Keratinocyte (primary cell): ENCODE results near the gene ATG4A. TPM values are rescaled to one million over a fixed set of nuclear protein-coding genes. Genes with fewer than 3 reads are reported as not detected.

Experiments used
- DNase-seq: peaks from one replicate; pipeline ENCODE4 v3.0.0-alpha.2; 2011; ENCODE audit warnings: low read depth, missing footprints, low spot score
- FAIRE-seq: peaks from 2 replicates; lab custom pipeline; 2011; peaks lifted over from hg19 to GRCh38; lab: Jason Lieb, UNC
- H2AFZ ChIP-seq: 2 replicates; pipeline ENCODE4 v1.6.0; 2012; ENCODE audit warnings: low read length, control low read depth, inconsistent platforms; ENCODE audit not compliant: control insufficient read depth
- H3K27ac ChIP-seq: 2 replicates; pipeline ENCODE4 v1.5.1; 2011; ENCODE audit warnings: low read length; ENCODE audit not compliant: control insufficient read depth, insufficient read depth
- H3K27me3 ChIP-seq: 3 replicates; pipeline ENCODE4 v1.6.0; 2011; ENCODE audit warnings: low read length; ENCODE audit not compliant: control insufficient read depth, insufficient read depth; ENCODE audit errors: extremely low read depth
- H3K36me3 ChIP-seq, 2 experiments: 2 replicates in 1 of 2; 3 replicates in 1 of 2; pipeline ENCODE4 v1.5.1; 2011; ENCODE audit warnings: low read length in 2 of 2, mild to moderate bottlenecking in 1 of 2; ENCODE audit not compliant: control insufficient read depth in 2 of 2, insufficient read depth in 2 of 2; ENCODE audit errors: extremely low read depth in 1 of 2
- H3K4me1 ChIP-seq: 3 replicates; pipeline ENCODE4 v1.5.1; 2011; ENCODE audit warnings: low read length; ENCODE audit not compliant: control insufficient read depth, insufficient read depth; ENCODE audit errors: extremely low read depth
- H3K4me2 ChIP-seq: 3 replicates; pipeline ENCODE4 v1.6.0; 2011; ENCODE audit warnings: low read depth, low read length; ENCODE audit not compliant: control insufficient read depth, insufficient read depth; ENCODE audit errors: extremely low read depth
- H3K4me3 ChIP-seq, 3 experiments: fragments of 200-600 bp in 1 of 3; sonication (generic) in 1 of 3; 2 replicates in 2 of 3; 3 replicates in 1 of 3; pipeline ENCODE4 v1.5.1; 2011 to 2016; ENCODE audit warnings: low read length in 3 of 3, mild to moderate bottlenecking in 3 of 3, control low read depth in 2 of 3, inconsistent platforms in 1 of 3, low read depth in 1 of 3, mixed read lengths in 1 of 3, mixed run types in 1 of 3, moderate library complexity in 1 of 3; ENCODE audit not compliant: control insufficient read depth in 2 of 3, insufficient read depth in 2 of 3; ENCODE audit errors: extremely low read depth in 1 of 3
- H3K79me2 ChIP-seq: 2 replicates; pipeline ENCODE4 v1.6.0; 2012; ENCODE audit warnings: low read length; ENCODE audit not compliant: control insufficient read depth, insufficient read depth
- H3K9ac ChIP-seq: 3 replicates; pipeline ENCODE4 v1.6.0; 2011; ENCODE audit warnings: low read length; ENCODE audit not compliant: control insufficient read depth, insufficient read depth; ENCODE audit errors: extremely low read depth
- H3K9me1 ChIP-seq: 3 replicates; pipeline ENCODE4 v1.6.0; 2011; ENCODE audit warnings: low read length; ENCODE audit not compliant: control insufficient read depth, insufficient read depth; ENCODE audit errors: extremely low read depth
- H3K9me3 ChIP-seq: 2 replicates; pipeline ENCODE4 v1.5.1; 2012; ENCODE audit warnings: low read depth, low read length; ENCODE audit not compliant: control insufficient read depth
- H4K20me1 ChIP-seq: 3 replicates; pipeline ENCODE4 v1.6.0; 2011; ENCODE audit warnings: low read length; ENCODE audit not compliant: control insufficient read depth, insufficient read depth; ENCODE audit errors: extremely low read depth
- EZH2 ChIP-seq: IDR thresholded peaks from one replicate; pipeline ENCODE4 v1.6.1; 2012; ENCODE audit warnings: inconsistent platforms, mild to moderate bottlenecking, low read length, moderate library complexity
- dilution Hi-C: fragments of 300-500 bp; cut with MboI; formaldehyde crosslinking; loops from one replicate; pipeline ENCODE4 v1.7.0; 2020; ENCODE audit warnings: low sequenced_read_pairs; ENCODE audit not compliant: extremely low pct_ligation_motif_present
- polyA plus RNA-seq, 5 experiments: library from polyadenylated mRNA; depleted of rRNA in 3 of 5; stranded (reverse) in 3 of 5; stranded (forward) in 1 of 5; unstranded in 1 of 5; fragments of >200 nt; gene quantifications; 1 replicate in 1 of 5; 2 replicates in 3 of 5; 3 replicates in 1 of 5; pipeline versions ENCODE4 v1.2.1 to v1.2.3, GENCODE V29; 2011 to 2012; ENCODE audit warnings: missing spikeins in 2 of 5, low read depth in 1 of 5, low replicate concordance in 1 of 5
- TF ChIP-seq, protein P1 (sequence below), 3 experiments: IDR thresholded peaks in 1 of 3; conservative IDR thresholded peaks in 1 of 3; optimal IDR thresholded peaks in 1 of 3; 2 replicates in 2 of 3; 3 replicates in 1 of 3; pipeline versions ENCODE3 to v1.5.1; 2011; ENCODE audit warnings: low read length in 3 of 3, mild to moderate bottlenecking in 3 of 3, moderate library complexity in 2 of 3, control low read depth in 1 of 3, inconsistent platforms in 1 of 3; ENCODE audit not compliant: insufficient read depth in 2 of 3; ENCODE audit errors: extremely low read depth in 1 of 3

The ATG4A gene
- polyA plus RNA-seq, 1 donor (not counting 4 experiments of a cell fraction or from before 2014, with no cell fraction given): 19.3 TPM

DNA sequence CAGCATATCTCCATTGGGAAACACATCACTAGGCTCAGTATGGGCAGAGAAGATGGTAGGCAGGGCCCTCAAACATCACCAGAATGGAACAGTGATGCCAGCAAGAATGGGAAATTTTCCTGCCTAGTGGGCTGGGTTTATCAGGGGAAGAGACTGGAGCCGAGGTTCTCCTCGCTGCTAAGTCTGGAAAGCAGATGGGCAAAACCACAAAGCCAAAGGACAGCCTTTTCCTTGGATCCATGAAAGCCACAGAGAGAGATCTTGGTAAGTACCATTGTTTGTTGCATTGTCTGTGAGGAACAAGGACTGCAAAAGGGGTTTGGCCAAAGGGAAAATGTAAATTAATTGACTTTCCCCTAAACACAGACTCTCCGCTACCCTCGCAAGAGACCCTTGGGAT is 80.1 kb downstream of the ATG4A start:
- no peaks in the 10 kb centered on the region for H3K4me1 ChIP-seq
- no peak for TF ChIP-seq EZH2
- TF ChIP-seq, protein P1, sequence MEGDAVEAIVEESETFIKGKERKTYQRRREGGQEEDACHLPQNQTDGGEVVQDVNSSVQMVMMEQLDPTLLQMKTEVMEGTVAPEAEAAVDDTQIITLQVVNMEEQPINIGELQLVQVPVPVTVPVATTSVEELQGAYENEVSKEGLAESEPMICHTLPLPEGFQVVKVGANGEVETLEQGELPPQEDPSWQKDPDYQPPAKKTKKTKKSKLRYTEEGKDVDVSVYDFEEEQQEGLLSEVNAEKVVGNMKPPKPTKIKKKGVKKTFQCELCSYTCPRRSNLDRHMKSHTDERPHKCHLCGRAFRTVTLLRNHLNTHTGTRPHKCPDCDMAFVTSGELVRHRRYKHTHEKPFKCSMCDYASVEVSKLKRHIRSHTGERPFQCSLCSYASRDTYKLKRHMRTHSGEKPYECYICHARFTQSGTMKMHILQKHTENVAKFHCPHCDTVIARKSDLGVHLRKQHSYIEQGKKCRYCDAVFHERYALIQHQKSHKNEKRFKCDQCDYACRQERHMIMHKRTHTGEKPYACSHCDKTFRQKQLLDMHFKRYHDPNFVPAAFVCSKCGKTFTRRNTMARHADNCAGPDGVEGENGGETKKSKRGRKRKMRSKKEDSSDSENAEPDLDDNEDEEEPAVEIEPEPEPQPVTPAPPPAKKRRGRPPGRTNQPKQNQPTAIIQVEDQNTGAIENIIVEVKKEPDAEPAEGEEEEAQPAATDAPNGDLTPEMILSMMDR (optimal IDR thresholded peaks at IDR 0.05 in 1 of 3, IDR thresholded peaks at IDR 0.05 in 1 of 3, conservative IDR thresholded peaks at IDR 0.05 in 1 of 3; ENCODE audit: extremely low read depth in 1 of 3, insufficient read depth in 2 of 3, low read length in 3 of 3): no peak
- H3K79me2 ChIP-seq: no peaks in the 10 kb centered on the region
- DNase-seq: no peak
- dilution Hi-C loops: no loop called here
- H3K27me3 ChIP-seq: peaks cover 4% of the 10 kb centered on the region
- no peak overlapping the region for H2AFZ ChIP-seq
- H3K4me3 ChIP-seq: no peak overlapping the region
- H3K4me2 ChIP-seq: no peak overlapping the region
- H3K36me3 ChIP-seq: no peaks in the 10 kb centered on the region
- H3K9me1 ChIP-seq: no peaks in the 10 kb centered on the region
- no peak overlapping the region for H3K27ac ChIP-seq
- H3K9me3 ChIP-seq: no peaks in the 10 kb centered on the region
- FAIRE-seq: no peak
- no peak overlapping the region for H3K9ac ChIP-seq
- no peaks in the 10 kb centered on the region for H4K20me1 ChIP-seq

- no peak overlapping the region for H3K27ac ChIP-seq
- no peaks in the 10 kb centered on the region for H3K4me1 ChIP-seq
- dilution Hi-C loops: no loop called here
- FAIRE-seq (no peak), DNase-seq (no peak)
- H3K4me3 ChIP-seq: no peak overlapping the region
- no peak overlapping the region for H2AFZ ChIP-seq
- no peaks in the 10 kb centered on the region for H3K79me2 ChIP-seq
- no peaks in the 10 kb centered on the region for H4K20me1 ChIP-seq
- no peaks in the 10 kb centered on the region for H3K36me3 ChIP-seq
- no peaks in the 10 kb centered on the region for H3K9me3 ChIP-seq
- no peak overlapping the region for H3K4me2 ChIP-seq
- H3K9ac ChIP-seq: no peak overlapping the region
- no peak for TF ChIP-seq EZH2
- TF ChIP-seq, protein P1 (optimal IDR thresholded peaks at IDR 0.05 in 1 of 3, IDR thresholded peaks at IDR 0.05 in 1 of 3, conservative IDR thresholded peaks at IDR 0.05 in 1 of 3; ENCODE audit: extremely low read depth in 1 of 3, insufficient read depth in 2 of 3, low read length in 3 of 3): no peak
- H3K27me3 ChIP-seq: peaks cover 4% of the 10 kb centered on the region
- no peaks in the 10 kb centered on the region for H3K9me1 ChIP-seq
Measured at GRCh38 chrX:108173874-108174273, 82.3 kb downstream of the ATG4A start.
